ENCODE data around the gene KIAA2012.

GRCh38 chr2:202043475-202043874, 29.6 kb upstream of the KIAA2012 start:
- TF ChIP-seq YY1 (IDR thresholded peaks at IDR 0.05; ENCODE audit: low read depth, low read length) (no peak), CTCF (IDR thresholded peaks at IDR 0.05; ENCODE audit: control extremely low read depth in 1 of 3, insufficient read depth in 1 of 3, low read depth in 1 of 3, low read length in 3 of 3) (no peak), TBP (IDR thresholded peaks at IDR 0.05; ENCODE audit: low read depth, low read length) (no peak), NRF1 (IDR thresholded peaks at IDR 0.05; ENCODE audit: low read depth, low read length) (no peak), FOSL1 (IDR thresholded peaks at IDR 0.05; ENCODE audit: insufficient read depth, low read depth, low read length) (no peak), SP1 (IDR thresholded peaks at IDR 0.05; ENCODE audit: low read depth, low read length) (no peak), RFX5 (IDR thresholded peaks at IDR 0.05; ENCODE audit: borderline replicate concordance, low read depth, low read length) (no peak), EZH2 (IDR thresholded peaks at IDR 0.05; ENCODE audit: low read depth, low read length, severe bottlenecking) (no peak)

Data from H1 (cell line).